GM23338 (cell line): ENCODE measurements around the gene EYS. TPM values are rescaled to one million over a fixed set of nuclear protein-coding genes. Genes with fewer than 3 reads are reported as not detected.
"Not testable (repeated sequence)": the region's sequence is repeated elsewhere in the genome, so short reads cannot be mapped to it uniquely, and the experiment has no call there.

Source experiments
- ATAC-seq: fragments of 200-7000 bp; cut with Tn5 transposase; 3 replicates; pipeline ENCODE4 v1.9.1; 2020
- DNase-seq: peaks from one replicate; pipeline ENCODE4 v3.0.0-alpha.2; 2015; ENCODE audit warnings: low spot score
- H2AFZ ChIP-seq: fragments of 200-600 bp; sonication (generic); 2 replicates; pipeline ENCODE4 v1.8.0; 2016; ENCODE audit warnings: antibody characterized with exemption, mild to moderate bottlenecking, moderate library complexity
- H3F3A ChIP-seq: fragments of 200-600 bp; sonication (generic); replicated peaks from 2 replicates; pipeline ENCODE4 v1.8.0; 2017; ENCODE audit warnings: antibody characterized with exemption, mixed run types, low read depth
- H3K27ac ChIP-seq: fragments of 200-600 bp; sonication (generic); 2 replicates; pipeline ENCODE4 v1.6.1; 2016; ENCODE audit warnings: low read depth
- H3K27me3 ChIP-seq: fragments of 200-600 bp; sonication (generic); 2 replicates; pipeline ENCODE4 v1.8.0; 2016; ENCODE audit warnings: mild to moderate bottlenecking, mixed run types, moderate library complexity; ENCODE audit not compliant: insufficient read depth
- H3K36me3 ChIP-seq: fragments of 200-600 bp; sonication (generic); 2 replicates; pipeline ENCODE4 v1.8.0; 2016; ENCODE audit warnings: mild to moderate bottlenecking; ENCODE audit not compliant: insufficient read depth
- H3K4me1 ChIP-seq: fragments of 200-600 bp; sonication (generic); 2 replicates; pipeline ENCODE4 v1.8.0; 2016; ENCODE audit warnings: mild to moderate bottlenecking, moderate library complexity; ENCODE audit not compliant: insufficient read depth
- H3K4me2 ChIP-seq: fragments of 200-600 bp; sonication (generic); 2 replicates; pipeline ENCODE4 v1.7.1; 2017; ENCODE audit warnings: mixed run types
- H3K4me3 ChIP-seq: fragments of 200-600 bp; sonication (generic); 2 replicates; pipeline ENCODE4 v1.6.1; 2016; ENCODE audit warnings: mixed run types
- H3K79me2 ChIP-seq: fragments of 200-600 bp; sonication (generic); replicated peaks from 2 replicates; pipeline ENCODE4 v1.8.0; 2017; ENCODE audit warnings: mild to moderate bottlenecking; ENCODE audit not compliant: insufficient read depth
- H3K9me2 ChIP-seq: fragments of 200-600 bp; sonication (generic); 2 replicates; pipeline ENCODE4 v1.8.0; 2017; ENCODE audit not compliant: insufficient read depth
- H4K20me1 ChIP-seq: fragments of 200-600 bp; sonication (generic); replicated peaks from 2 replicates; pipeline ENCODE4 v1.8.0; 2017; ENCODE audit warnings: mild to moderate bottlenecking; ENCODE audit not compliant: insufficient read depth
- H3K27ac Mint-ChIP-seq: 2 replicates; pipeline ENCODE4 v1.8.0; 2020; ENCODE audit warnings: inconsistent platforms, mild to moderate bottlenecking, moderate library complexity, mixed read lengths
- H3K27me3 Mint-ChIP-seq: 3 replicates; pipeline ENCODE4 v1.8.0; 2022; ENCODE audit warnings: low read depth, mild to moderate bottlenecking, moderate library complexity, mixed read lengths, inconsistent platforms; ENCODE audit not compliant: insufficient read depth, poor library complexity
- H3K36me3 Mint-ChIP-seq: 3 replicates; pipeline ENCODE4 v1.8.0; 2021; ENCODE audit warnings: low read depth, mild to moderate bottlenecking, inconsistent platforms, moderate library complexity, mixed read lengths
- H3K4me1 Mint-ChIP-seq: 3 replicates; pipeline ENCODE4 v1.8.0; 2020; ENCODE audit warnings: mild to moderate bottlenecking, inconsistent platforms, mixed read lengths
- H3K4me3 Mint-ChIP-seq: 3 replicates; pipeline ENCODE4 v1.8.0; 2021; ENCODE audit warnings: moderate library complexity, mild to moderate bottlenecking, inconsistent platforms, mixed read lengths
- H3K9me3 Mint-ChIP-seq: 3 replicates; pipeline ENCODE4 v1.8.0; 2020; ENCODE audit warnings: moderate library complexity, mild to moderate bottlenecking, inconsistent platforms, mixed read lengths
- CREB1 ChIP-seq: fragments of 250-450 bp; sonication (Bioruptor Pico); IDR thresholded peaks from 2 replicates; pipeline ENCODE4 v1.5.0; 2020; ENCODE audit warnings: low read depth, mild to moderate bottlenecking, moderate library complexity
- EZH2 ChIP-seq: fragments of 200-600 bp; sonication (generic); IDR thresholded peaks from one replicate; pipeline ENCODE4 v1.8.0; 2017; ENCODE audit warnings: antibody characterized with exemption, mild to moderate bottlenecking, low read depth; ENCODE audit not compliant: unreplicated experiment
- JUNB ChIP-seq: IDR thresholded peaks from one replicate; pipeline ENCODE4 v1.6.1; 2016; ENCODE audit warnings: antibody characterized with exemption; ENCODE audit not compliant: unreplicated experiment
- NANOG ChIP-seq: IDR thresholded peaks from 2 replicates; pipeline ENCODE4 v1.6.1; 2016; ENCODE audit warnings: antibody characterized with exemption, borderline replicate concordance
- STAT1 ChIP-seq: IDR thresholded peaks from one replicate; pipeline ENCODE4 v1.6.1; 2016; ENCODE audit warnings: antibody characterized with exemption; ENCODE audit not compliant: unreplicated experiment
- ZNF331 ChIP-seq: fragments of 250-450 bp; sonication (Bioruptor Pico); IDR thresholded peaks from 2 replicates; pipeline ENCODE4 v1.5.0; 2020; ENCODE audit warnings: low read depth, mild to moderate bottlenecking, moderate library complexity
- polyA plus RNA-seq: library from polyadenylated mRNA; unstranded; fragments of >200 nt; fragmentation: Nextera tagmentation; extraction: Ambion mirVana; gene quantifications from 2 replicates; pipeline ENCODE4 v1.2.1, GENCODE V29; 2016
- total RNA-seq: library from RNA; depleted of rRNA; stranded (reverse); fragments of >200 nt; shearing (Covaris generic); gene quantifications from 2 replicates; pipeline ENCODE4 v1.2.3, GENCODE V29; 2014
- TF ChIP-seq, protein P1 (sequence below), 2 experiments: fragments of 200-600 bp in 1 of 2; sonication (generic) in 1 of 2; conservative IDR thresholded peaks; 2 replicates each; pipeline versions ENCODE4 v1.5.1 to v1.6.1; 2016 to 2017; ENCODE audit warnings: antibody characterized with exemption in 2 of 2, low read depth in 2 of 2, mild to moderate bottlenecking in 2 of 2, moderate library complexity in 1 of 2
- TF ChIP-seq, protein P2 (sequence below): IDR thresholded peaks from one replicate; pipeline ENCODE4 v1.6.1; 2018; ENCODE audit warnings: antibody characterized with exemption; ENCODE audit not compliant: unreplicated experiment

The EYS gene
- total and polyA plus RNA-seq, 2 experiments from 2014 or later: 0.38 to 0.52 TPM

DNA sequence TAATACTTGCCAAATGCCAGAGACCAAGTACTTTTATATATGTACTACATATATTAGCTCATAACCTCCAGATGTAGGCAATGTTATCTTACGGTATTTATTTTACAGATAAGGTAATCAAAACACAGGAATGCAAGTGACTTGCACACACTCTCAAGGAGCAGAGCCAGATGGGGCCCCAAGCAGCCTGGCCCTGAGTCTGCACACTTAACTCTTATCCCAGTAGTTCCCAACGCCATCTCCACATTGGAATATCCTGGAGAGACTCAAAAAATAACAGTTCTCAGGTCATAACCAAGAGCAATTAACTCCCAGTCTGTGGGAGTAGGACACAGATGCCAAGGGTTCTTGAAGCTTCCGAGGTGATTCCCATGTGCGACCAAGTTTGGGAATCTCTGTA is 1672.7 kb downstream of the EYS start:
- Histone ChIP-seq H4K20me1 (no peaks in the 10 kb centered on the region), H2AFZ (0 out of 2 replicates have a peak overlapping the region, but pooled peaks have one; percentile 47), H3K27ac (no peak overlapping the region), H3F3A (no peaks in the 10 kb centered on the region), H3K36me3 (no peaks in the 10 kb centered on the region), H3K4me3 (no peak overlapping the region), H3K79me2 (no peaks in the 10 kb centered on the region), H3K4me1 (no peaks in the 10 kb centered on the region), H3K27me3 (no peaks in the 10 kb centered on the region), H3K9me2 (no peaks in the 10 kb centered on the region), H3K4me2 (no peak overlapping the region)
- H3K4me1 Mint-ChIP-seq: no peaks in the 10 kb centered on the region
- DNase-seq: no peak
- no peak for TF ChIP-seq JUNB
- TF ChIP-seq, protein P1, sequence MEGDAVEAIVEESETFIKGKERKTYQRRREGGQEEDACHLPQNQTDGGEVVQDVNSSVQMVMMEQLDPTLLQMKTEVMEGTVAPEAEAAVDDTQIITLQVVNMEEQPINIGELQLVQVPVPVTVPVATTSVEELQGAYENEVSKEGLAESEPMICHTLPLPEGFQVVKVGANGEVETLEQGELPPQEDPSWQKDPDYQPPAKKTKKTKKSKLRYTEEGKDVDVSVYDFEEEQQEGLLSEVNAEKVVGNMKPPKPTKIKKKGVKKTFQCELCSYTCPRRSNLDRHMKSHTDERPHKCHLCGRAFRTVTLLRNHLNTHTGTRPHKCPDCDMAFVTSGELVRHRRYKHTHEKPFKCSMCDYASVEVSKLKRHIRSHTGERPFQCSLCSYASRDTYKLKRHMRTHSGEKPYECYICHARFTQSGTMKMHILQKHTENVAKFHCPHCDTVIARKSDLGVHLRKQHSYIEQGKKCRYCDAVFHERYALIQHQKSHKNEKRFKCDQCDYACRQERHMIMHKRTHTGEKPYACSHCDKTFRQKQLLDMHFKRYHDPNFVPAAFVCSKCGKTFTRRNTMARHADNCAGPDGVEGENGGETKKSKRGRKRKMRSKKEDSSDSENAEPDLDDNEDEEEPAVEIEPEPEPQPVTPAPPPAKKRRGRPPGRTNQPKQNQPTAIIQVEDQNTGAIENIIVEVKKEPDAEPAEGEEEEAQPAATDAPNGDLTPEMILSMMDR (conservative IDR thresholded peaks at IDR 0.05; ENCODE audit: low read depth in 2 of 2): no peak
- H3K27me3 Mint-ChIP-seq: peaks cover 2% of the 10 kb centered on the region
- H3K36me3 Mint-ChIP-seq: peaks cover 14% of the 10 kb centered on the region
- no peak overlapping the region for H3K27ac Mint-ChIP-seq
- no peak overlapping the region for H3K4me3 Mint-ChIP-seq
- peaks cover 24% of the 10 kb centered on the region for H3K9me3 Mint-ChIP-seq
- ATAC-seq: no peak

DNA sequence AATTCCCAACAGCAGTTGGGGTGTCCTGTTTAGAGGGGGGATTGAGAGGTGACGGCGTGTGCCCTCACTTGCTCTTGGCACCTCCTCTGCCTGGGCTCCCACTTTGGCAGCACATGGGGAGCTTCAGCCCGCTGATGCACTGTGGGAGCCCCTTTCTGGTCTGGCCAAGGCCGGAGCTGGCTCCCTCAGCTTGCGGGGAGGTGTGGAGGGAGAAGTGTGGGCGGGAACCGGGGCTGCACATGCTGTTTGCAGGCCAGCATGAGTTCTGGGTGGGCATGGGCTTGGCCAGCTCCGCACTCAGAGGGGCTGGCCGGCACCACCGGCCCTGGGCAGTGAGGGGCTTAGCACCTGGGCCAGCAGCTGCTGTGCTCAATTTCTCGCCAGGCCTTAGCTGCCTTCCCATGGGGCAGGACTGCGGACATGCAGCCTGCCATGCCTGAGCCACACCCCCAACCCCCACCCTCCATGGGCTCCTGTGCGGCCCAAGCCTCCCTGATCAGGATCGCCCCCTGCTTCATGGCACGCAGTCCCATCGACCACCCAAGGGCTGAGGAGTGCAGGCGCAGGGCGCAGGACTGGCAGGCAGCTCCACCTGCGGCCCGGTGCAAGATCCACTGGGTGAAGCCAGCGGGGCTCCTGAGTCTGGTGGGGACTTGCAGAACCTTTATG is 1675.9 kb downstream of the EYS start:
- not testable (repeated sequence) for H3K27me3 ChIP-seq, H3K9me2 ChIP-seq, H3K4me2 ChIP-seq, H3K27ac ChIP-seq, H3K4me3 Mint-ChIP-seq, H3K79me2 ChIP-seq, ATAC-seq, H3K27ac Mint-ChIP-seq, H4K20me1 ChIP-seq, H3F3A ChIP-seq, H3K4me1 Mint-ChIP-seq, H2AFZ ChIP-seq, H3K36me3 ChIP-seq, H3K4me3 ChIP-seq, H3K4me1 ChIP-seq, DNase-seq, H3K27me3 Mint-ChIP-seq
- H3K36me3 Mint-ChIP-seq: peaks cover 15% of the 10 kb centered on the region
- H3K9me3 Mint-ChIP-seq: peaks cover 33% of the 10 kb centered on the region

DNA sequence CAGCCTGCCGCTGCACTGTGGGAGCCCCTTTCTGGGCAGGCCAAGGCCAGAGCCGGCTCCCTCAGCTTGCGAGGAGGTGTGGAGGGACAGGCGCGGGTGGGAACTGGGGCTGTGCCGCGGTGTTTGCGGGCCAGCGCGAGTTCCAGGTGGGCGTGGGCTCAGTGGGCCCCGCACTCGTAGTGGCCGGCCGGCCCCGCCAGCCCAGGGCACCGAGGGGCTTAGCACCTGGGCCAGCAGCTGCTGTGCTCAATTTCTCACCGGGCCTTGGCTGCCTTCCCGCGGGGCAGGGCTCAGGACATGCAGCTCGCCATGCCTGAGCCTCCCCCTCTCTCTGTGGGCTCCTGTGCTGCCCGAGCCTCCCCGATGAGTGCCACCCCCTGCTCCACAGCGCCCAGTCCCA is 1683.3 kb downstream of the EYS start:
- Histone ChIP-seq H3K4me2 (no peak overlapping the region), H2AFZ (no peak overlapping the region), H3F3A (no peaks in the 10 kb centered on the region), H3K9me2 (no peaks in the 10 kb centered on the region), H3K36me3 (no peaks in the 10 kb centered on the region), H4K20me1 (no peaks in the 10 kb centered on the region), H3K4me3 (no peak overlapping the region), H3K27ac (no peak overlapping the region), H3K79me2 (no peaks in the 10 kb centered on the region), H3K27me3 (no peaks in the 10 kb centered on the region), H3K4me1 (no peaks in the 10 kb centered on the region)
- ATAC-seq (no peak), DNase-seq (no peak)
- peaks cover 5% of the 10 kb centered on the region for H3K27me3 Mint-ChIP-seq
- no peak overlapping the region for H3K4me3 Mint-ChIP-seq
- peaks cover 13% of the 10 kb centered on the region for H3K36me3 Mint-ChIP-seq
- H3K4me1 Mint-ChIP-seq: no peaks in the 10 kb centered on the region
- H3K9me3 Mint-ChIP-seq: peaks cover 25% of the 10 kb centered on the region
- H3K27ac Mint-ChIP-seq: no peak overlapping the region
- TF ChIP-seq STAT1 (no peak), JUNB (no peak), EZH2 (no peak), ZNF331 (CRISPR knock-in tag) (no peak), NANOG (no peak), CREB1 (no peak)
- TF ChIP-seq, protein P2, sequence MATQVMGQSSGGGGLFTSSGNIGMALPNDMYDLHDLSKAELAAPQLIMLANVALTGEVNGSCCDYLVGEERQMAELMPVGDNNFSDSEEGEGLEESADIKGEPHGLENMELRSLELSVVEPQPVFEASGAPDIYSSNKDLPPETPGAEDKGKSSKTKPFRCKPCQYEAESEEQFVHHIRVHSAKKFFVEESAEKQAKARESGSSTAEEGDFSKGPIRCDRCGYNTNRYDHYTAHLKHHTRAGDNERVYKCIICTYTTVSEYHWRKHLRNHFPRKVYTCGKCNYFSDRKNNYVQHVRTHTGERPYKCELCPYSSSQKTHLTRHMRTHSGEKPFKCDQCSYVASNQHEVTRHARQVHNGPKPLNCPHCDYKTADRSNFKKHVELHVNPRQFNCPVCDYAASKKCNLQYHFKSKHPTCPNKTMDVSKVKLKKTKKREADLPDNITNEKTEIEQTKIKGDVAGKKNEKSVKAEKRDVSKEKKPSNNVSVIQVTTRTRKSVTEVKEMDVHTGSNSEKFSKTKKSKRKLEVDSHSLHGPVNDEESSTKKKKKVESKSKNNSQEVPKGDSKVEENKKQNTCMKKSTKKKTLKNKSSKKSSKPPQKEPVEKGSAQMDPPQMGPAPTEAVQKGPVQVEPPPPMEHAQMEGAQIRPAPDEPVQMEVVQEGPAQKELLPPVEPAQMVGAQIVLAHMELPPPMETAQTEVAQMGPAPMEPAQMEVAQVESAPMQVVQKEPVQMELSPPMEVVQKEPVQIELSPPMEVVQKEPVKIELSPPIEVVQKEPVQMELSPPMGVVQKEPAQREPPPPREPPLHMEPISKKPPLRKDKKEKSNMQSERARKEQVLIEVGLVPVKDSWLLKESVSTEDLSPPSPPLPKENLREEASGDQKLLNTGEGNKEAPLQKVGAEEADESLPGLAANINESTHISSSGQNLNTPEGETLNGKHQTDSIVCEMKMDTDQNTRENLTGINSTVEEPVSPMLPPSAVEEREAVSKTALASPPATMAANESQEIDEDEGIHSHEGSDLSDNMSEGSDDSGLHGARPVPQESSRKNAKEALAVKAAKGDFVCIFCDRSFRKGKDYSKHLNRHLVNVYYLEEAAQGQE: no peak
